ENCODE results near the gene TMEM45B. TPM values are rescaled to one million over a fixed set of nuclear protein-coding genes. Genes with fewer than 3 reads are reported as not detected.

TMEM45B gene
- total and polyA plus RNA-seq, 2 of the 13 experiments (the other 11 are each of a cell fraction or from before 2014, with no cell fraction given), result 29.1 to 181 TPM

DNA sequence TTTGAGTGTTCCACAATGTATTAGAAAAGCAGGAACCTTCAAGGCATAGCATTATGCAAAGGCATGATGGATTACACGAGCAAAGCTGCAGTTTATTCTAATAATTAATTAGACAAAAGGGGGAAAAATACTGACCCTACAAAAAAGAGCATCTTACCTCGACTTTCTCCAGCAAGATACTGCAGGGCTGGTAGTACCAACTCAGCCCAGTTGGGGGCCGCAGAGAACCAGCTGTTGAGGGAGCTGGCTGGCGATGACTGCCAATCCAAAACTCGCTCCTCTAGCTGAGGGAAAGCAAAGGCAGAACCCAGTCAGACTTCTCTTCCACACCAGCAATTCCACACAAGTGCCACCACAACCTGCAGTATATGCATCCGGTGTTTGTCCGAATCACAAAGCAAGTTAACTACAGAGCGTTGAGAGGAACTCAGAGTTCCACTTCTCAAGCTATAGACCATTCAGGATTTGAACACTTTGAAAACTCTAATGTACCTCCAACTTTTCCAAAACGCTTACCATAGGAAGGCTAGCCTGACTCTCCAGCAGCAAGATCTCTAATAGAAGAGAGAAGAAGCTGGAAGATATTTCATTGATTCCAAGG, 66.0 kb downstream of the TMEM45B start (continued):
- no peak for TF ChIP-seq ZFX (CRISPR knock-in tag; IDR thresholded peaks at IDR 0.05; ENCODE audit: low read depth)
- TF ChIP-seq SP1 (IDR thresholded peaks at IDR 0.05), result no peak
- TF ChIP-seq SP1 (CRISPR knock-in tag; IDR thresholded peaks at IDR 0.05), result no peak
- TF ChIP-seq XRCC5 (optimal IDR thresholded peaks at IDR 0.05; ENCODE audit: low read length), result peak; percentile 45
- TF ChIP-seq ZNF839 (CRISPR knock-in tag; IDR thresholded peaks at IDR 0.05; ENCODE audit: borderline replicate concordance), result no peak

DNA sequence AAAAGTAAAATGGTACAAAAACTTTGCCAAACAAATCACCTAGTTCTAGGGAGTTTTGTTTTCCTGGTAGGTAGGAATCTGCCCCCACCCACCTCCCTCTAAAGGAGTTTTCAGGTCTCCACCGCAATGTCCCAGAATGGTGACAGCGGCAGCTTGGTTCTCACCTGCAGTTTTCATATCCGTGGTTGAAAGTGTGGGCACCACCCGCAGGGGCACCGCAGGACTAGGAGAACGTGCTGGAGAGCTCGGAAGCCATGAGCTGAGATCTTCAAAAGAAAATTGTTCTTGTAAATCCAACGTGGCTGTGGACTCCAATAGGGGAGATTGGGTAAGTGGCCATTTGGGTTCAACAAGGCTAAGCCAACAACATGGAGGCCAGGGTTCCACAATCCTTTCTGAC, 68.9 kb downstream of the TMEM45B start:
- H3K9ac ChIP-seq (ENCODE audit: insufficient read depth, low read depth, low read length), result no peak overlapping the region
- 97% methylated on average over 8 of the region's 8 CpGs for WGBS (ENCODE audit: low lambda C conversion rate)
- intact Hi-C loops (cut with micrococcal nuclease; ENCODE audit: unreplicated experiment), result no loop called here
- H4K20me1 ChIP-seq (ENCODE audit: insufficient read depth, low read length), result no peaks in the 10 kb centered on the region
- no peak overlapping the region for H2AFZ ChIP-seq (ENCODE audit: low read length)
- no peaks in the 10 kb centered on the region for H3K4me1 ChIP-seq (ENCODE audit: insufficient read depth, low read length)
- no peak overlapping the region for H3K27ac ChIP-seq (ENCODE audit: extremely low read length, insufficient read depth, low read length)
- no peaks in the 10 kb centered on the region for H3K79me2 ChIP-seq (ENCODE audit: insufficient read depth, low read length)
- POLR2A ChIA-PET, result no interaction called here
- DNase-seq (ENCODE audit: low spot score) (no peak), FAIRE-seq (no peak), ATAC-seq (no peak)
- in situ Hi-C loops (cut with HindIII; ENCODE audit: extremely low pct_ligation_motif_present, low pct_unique_long_range_greater_than_20kb), result no loop called here
- no peaks in the 10 kb centered on the region for H3K9me3 ChIP-seq (ENCODE audit: low read length)
- no peak overlapping the region for H3K4me2 ChIP-seq (ENCODE audit: low read depth, low read length)
- TF ChIP-seq GATAD1 (CRISPR knock-in tag; IDR thresholded peaks at IDR 0.05) (no peak), SNAI1 (CRISPR knock-in tag; IDR thresholded peaks at IDR 0.05; ENCODE audit: borderline replicate concordance) (no peak), ZNF143 (CRISPR knock-in tag; IDR thresholded peaks at IDR 0.05) (no peak), ZSCAN22 (CRISPR knock-in tag; IDR thresholded peaks at IDR 0.05) (no peak), ZBTB8A (CRISPR knock-in tag; IDR thresholded peaks at IDR 0.05; ENCODE audit: borderline replicate concordance, low read depth) (no peak), ZNF430 (CRISPR knock-in tag; IDR thresholded peaks at IDR 0.05) (no peak), SKI (IDR thresholded peaks at IDR 0.05; ENCODE audit: partially characterized antibody) (no peak)
- TF ChIP-seq, protein P1, sequence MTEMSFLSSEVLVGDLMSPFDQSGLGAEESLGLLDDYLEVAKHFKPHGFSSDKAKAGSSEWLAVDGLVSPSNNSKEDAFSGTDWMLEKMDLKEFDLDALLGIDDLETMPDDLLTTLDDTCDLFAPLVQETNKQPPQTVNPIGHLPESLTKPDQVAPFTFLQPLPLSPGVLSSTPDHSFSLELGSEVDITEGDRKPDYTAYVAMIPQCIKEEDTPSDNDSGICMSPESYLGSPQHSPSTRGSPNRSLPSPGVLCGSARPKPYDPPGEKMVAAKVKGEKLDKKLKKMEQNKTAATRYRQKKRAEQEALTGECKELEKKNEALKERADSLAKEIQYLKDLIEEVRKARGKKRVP (CRISPR knock-in tag; IDR thresholded peaks at IDR 0.05), result no peak
- TF ChIP-seq, protein P2, sequence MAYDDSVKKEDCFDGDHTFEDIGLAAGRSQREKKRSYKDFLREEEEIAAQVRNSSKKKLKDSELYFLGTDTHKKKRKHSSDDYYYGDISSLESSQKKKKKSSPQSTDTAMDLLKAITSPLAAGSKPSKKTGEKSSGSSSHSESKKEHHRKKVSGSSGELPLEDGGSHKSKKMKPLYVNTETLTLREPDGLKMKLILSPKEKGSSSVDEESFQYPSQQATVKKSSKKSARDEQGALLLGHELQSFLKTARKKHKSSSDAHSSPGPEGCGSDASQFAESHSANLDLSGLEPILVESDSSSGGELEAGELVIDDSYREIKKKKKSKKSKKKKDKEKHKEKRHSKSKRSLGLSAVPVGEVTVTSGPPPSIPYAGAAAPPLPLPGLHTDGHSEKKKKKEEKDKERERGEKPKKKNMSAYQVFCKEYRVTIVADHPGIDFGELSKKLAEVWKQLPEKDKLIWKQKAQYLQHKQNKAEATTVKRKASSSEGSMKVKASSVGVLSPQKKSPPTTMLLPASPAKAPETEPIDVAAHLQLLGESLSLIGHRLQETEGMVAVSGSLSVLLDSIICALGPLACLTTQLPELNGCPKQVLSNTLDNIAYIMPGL (CRISPR knock-in tag; IDR thresholded peaks at IDR 0.05; ENCODE audit: borderline replicate concordance in 1 of 2, low read depth in 1 of 2), result no peak
- peaks cover 43 to 96% of the 10 kb centered on the region in 2 experiments for H3K36me3 ChIP-seq (replicated peaks in 1 of 2; ENCODE audit: control insufficient read depth in 1 of 2, insufficient read depth in 2 of 2, low read length in 2 of 2)
- no peak overlapping the region for H3K4me3 ChIP-seq (replicated peaks in 1 of 3; ENCODE audit: insufficient read depth in 1 of 3, low read depth in 2 of 3, low read length in 3 of 3)
- CTCF ChIA-PET (ENCODE audit: low intra/inter-chr PET ratio, low total read pairs), result no interaction called here
- BruUV-seq (replicated peaks), result no TSS peak
- H3K27me3 ChIP-seq (ENCODE audit: control insufficient read depth in 1 of 2, insufficient read depth in 2 of 2, low read length in 2 of 2), result no peaks in the 10 kb centered on the region
